ENCODE data around the gene ZNF880.

Gene ZNF880

DNA sequence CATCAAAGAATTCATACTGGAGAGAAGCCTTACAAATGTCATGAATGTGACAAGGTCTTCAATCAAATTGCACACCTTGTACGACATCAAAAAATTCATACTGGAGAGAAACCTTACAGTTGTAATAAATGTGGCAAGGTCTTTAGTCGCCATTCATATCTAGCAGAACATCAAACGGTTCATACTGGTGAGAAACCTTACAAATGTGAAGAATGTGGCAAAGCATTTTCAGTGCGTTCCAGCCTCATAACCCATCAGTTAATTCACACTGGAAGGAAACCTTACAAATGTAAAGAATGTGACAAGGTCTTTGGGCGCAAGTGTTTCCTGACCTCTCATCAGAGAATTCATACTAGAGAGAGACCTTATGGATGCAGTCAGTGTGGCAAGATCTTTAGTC, 46.0 kb downstream of the ZNF880 start:
- Histone ChIP-seq H3K36me3 (no peaks in the 10 kb centered on the region), H3K27ac (no peak overlapping the region), H3K4me1 (ENCODE audit: control insufficient read depth in 1 of 2, insufficient read depth in 1 of 2, low read depth in 1 of 2, low read length in 1 of 2) (no peaks in the 10 kb centered on the region), H3K4me3 (ENCODE audit: low read depth in 1 of 2, low read length in 1 of 2) (no peak overlapping the region), H3K9me3 (peaks cover 24% of the 10 kb centered on the region), H3K27me3 (no peaks in the 10 kb centered on the region)
- TF ChIP-seq, protein P1, sequence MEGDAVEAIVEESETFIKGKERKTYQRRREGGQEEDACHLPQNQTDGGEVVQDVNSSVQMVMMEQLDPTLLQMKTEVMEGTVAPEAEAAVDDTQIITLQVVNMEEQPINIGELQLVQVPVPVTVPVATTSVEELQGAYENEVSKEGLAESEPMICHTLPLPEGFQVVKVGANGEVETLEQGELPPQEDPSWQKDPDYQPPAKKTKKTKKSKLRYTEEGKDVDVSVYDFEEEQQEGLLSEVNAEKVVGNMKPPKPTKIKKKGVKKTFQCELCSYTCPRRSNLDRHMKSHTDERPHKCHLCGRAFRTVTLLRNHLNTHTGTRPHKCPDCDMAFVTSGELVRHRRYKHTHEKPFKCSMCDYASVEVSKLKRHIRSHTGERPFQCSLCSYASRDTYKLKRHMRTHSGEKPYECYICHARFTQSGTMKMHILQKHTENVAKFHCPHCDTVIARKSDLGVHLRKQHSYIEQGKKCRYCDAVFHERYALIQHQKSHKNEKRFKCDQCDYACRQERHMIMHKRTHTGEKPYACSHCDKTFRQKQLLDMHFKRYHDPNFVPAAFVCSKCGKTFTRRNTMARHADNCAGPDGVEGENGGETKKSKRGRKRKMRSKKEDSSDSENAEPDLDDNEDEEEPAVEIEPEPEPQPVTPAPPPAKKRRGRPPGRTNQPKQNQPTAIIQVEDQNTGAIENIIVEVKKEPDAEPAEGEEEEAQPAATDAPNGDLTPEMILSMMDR (IDR thresholded peaks at IDR 0.05): no peak

- Histone ChIP-seq H3K4me1 (ENCODE audit: control insufficient read depth in 1 of 2, insufficient read depth in 1 of 2, low read depth in 1 of 2, low read length in 1 of 2) (no peaks in the 10 kb centered on the region), H3K4me3 (ENCODE audit: low read depth in 1 of 2, low read length in 1 of 2) (no peak within 1 kb of the TSS), H3K9me3 (peaks cover 23% of the 10 kb centered on the region), H3K27me3 (no peaks in the 10 kb centered on the region), H3K36me3 (no peaks in the 10 kb centered on the region), H3K27ac (no peak within 1 kb of the TSS)
- TF ChIP-seq, protein P1 (IDR thresholded peaks at IDR 0.05): no peak
Observed at GRCh38 chr19:52428937-52429336, 59.2 kb downstream of the ZNF880 start, which contains the start of gene ZNF534. Gene ZNF534 (plus strand): TSS chr19:52429148. CDS start chr19:52431475, 2,327 bp downstream.
